Left forelimb (tissue), 1 donor: Measurements from ENCODE around the gene JAG2.
"Not testable (repeated sequence)": the region's sequence is repeated elsewhere in the genome, so short reads cannot be mapped to it uniquely, and the experiment has no call there.

Experiments
- DNase-seq: peaks from one replicate; pipeline ENCODE4 v3.0.0-alpha.2; 2018; ENCODE audit warnings: low spot score

The JAG2 gene

GRCh38 chr14:105117710-105118385, 50.7 kb downstream of the JAG2 start:
- DNase-seq, result no peak

GRCh38 chr14:105117257-105117646, 51.3 kb downstream of the JAG2 start:
- DNase-seq, result no peak

GRCh38 chr14:105116451-105117256, 51.9 kb downstream of the JAG2 start:
- peak; percentile 20 for DNase-seq

GRCh38 chr14:105109243-105109642, 59.3 kb downstream of the JAG2 start:
- DNase-seq, result not testable (repeated sequence)

- peak; percentile 38 for DNase-seq
These were observed 60.1 kb downstream of the JAG2 start for GRCh38 chr14:105108516-105108864.

GRCh38 chr14:105107781-105108515, 60.6 kb downstream of the JAG2 start:
- DNase-seq, result peak; percentile 14

- no peak for DNase-seq
These were observed 61.2 kb downstream of the JAG2 start for GRCh38 chr14:105107351-105107750.

GRCh38 chr14:105105158-105105557, 63.4 kb downstream of the JAG2 start:
- no peak for DNase-seq

GRCh38 chr14:105102893-105103292, 65.7 kb downstream of the JAG2 start:
- no peak for DNase-seq

GRCh38 chr14:105102361-105102870, 66.2 kb downstream of the JAG2 start:
- DNase-seq, result no peak

GRCh38 chr14:105100910-105101309, 67.7 kb downstream of the JAG2 start:
- DNase-seq, result no peak

GRCh38 chr14:105099778-105100177, 68.8 kb downstream of the JAG2 start:
- DNase-seq, result no peak

- no peak for DNase-seq
These were observed 70.3 kb downstream of the JAG2 start for GRCh38 chr14:105098316-105098715.

- DNase-seq, result no peak
These were observed 70.8 kb downstream of the JAG2 start for GRCh38 chr14:105097794-105098127.

GRCh38 chr14:105096206-105096875, 72.2 kb downstream of the JAG2 start:
- no peak for DNase-seq

GRCh38 chr14:105095236-105095805, 73.3 kb downstream of the JAG2 start:
- DNase-seq, result no peak

- no peak for DNase-seq
These were observed 74.2 kb downstream of the JAG2 start for GRCh38 chr14:105094193-105094907.

GRCh38 chr14:105093431-105094192, 75.0 kb downstream of the JAG2 start:
- peak; percentile 88 for DNase-seq

- no peak for DNase-seq
These were observed 75.5 kb downstream of the JAG2 start for GRCh38 chr14:105093038-105093430.
